Cardiac muscle cell (in vitro differentiated cells and primary cell): ENCODE results near the gene ZIC2. TPM values are rescaled to one million over a fixed set of nuclear protein-coding genes. Genes with fewer than 3 reads are reported as not detected.

Experiments
- DNase-seq, 2 donors: peaks; one replicate each; pipeline versions ENCODE4 v3.0.0 to v3.0.0-alpha.2; 2010 to 2017; ENCODE audit warnings: low read depth in 1 of 2, low spot score in 1 of 2
- H3K27ac ChIP-seq: fragments of 200-600 bp; sonication (generic); 2 replicates; pipeline ENCODE4 v1.5.1; 2016
- H3K27me3 ChIP-seq: fragments of 200-600 bp; sonication (generic); 2 replicates; pipeline ENCODE4 v1.6.0; 2016; ENCODE audit warnings: control low read depth
- H3K36me3 ChIP-seq: fragments of 200-600 bp; sonication (generic); 2 replicates; pipeline ENCODE4 v1.5.1; 2016; ENCODE audit warnings: control low read depth
- H3K4me1 ChIP-seq: fragments of 200-600 bp; sonication (generic); 2 replicates; pipeline ENCODE4 v1.8.1; 2017; ENCODE audit warnings: low read depth, mild to moderate bottlenecking, mixed run types
- H3K4me3 ChIP-seq: fragments of 200-600 bp; sonication (generic); 2 replicates; pipeline ENCODE4 v1.5.1; 2016; ENCODE audit warnings: mild to moderate bottlenecking
- H3K9me3 ChIP-seq: fragments of 200-600 bp; sonication (generic); 2 replicates; pipeline ENCODE4 v1.5.1; 2017; ENCODE audit warnings: low read depth, mild to moderate bottlenecking, control low read depth
- polyA plus RNA-seq: library from polyadenylated mRNA; unstranded; fragments of >200 nt; fragmentation: Nextera tagmentation; extraction: Ambion mirVana; gene quantifications from 2 replicates; pipeline ENCODE4 v1.2.1, GENCODE V29; 2016
- total RNA-seq: library from RNA; depleted of rRNA; stranded (reverse); fragments of >200 nt; gene quantifications from 2 replicates; pipeline ENCODE4 v1.2.3, GENCODE V29; 2016
- TF ChIP-seq, protein P1 (sequence below): IDR thresholded peaks from 2 replicates; pipeline ENCODE4 v1.5.1; 2012; ENCODE audit warnings: low read depth, mild to moderate bottlenecking, low read length

Gene ZIC2
- total and polyA plus RNA-seq, 2 experiments from 2014 or later = 0.06 to 0.21 TPM

GRCh38 chr13:99991828-99992775, 10.5 kb downstream of the ZIC2 start:
- DNase-seq = no peak
- H3K4me1 ChIP-seq = no peaks in the 10 kb centered on the region

GRCh38 chr13:99992949-99993351, 11.4 kb downstream of the ZIC2 start:
- TF ChIP-seq, protein P1, sequence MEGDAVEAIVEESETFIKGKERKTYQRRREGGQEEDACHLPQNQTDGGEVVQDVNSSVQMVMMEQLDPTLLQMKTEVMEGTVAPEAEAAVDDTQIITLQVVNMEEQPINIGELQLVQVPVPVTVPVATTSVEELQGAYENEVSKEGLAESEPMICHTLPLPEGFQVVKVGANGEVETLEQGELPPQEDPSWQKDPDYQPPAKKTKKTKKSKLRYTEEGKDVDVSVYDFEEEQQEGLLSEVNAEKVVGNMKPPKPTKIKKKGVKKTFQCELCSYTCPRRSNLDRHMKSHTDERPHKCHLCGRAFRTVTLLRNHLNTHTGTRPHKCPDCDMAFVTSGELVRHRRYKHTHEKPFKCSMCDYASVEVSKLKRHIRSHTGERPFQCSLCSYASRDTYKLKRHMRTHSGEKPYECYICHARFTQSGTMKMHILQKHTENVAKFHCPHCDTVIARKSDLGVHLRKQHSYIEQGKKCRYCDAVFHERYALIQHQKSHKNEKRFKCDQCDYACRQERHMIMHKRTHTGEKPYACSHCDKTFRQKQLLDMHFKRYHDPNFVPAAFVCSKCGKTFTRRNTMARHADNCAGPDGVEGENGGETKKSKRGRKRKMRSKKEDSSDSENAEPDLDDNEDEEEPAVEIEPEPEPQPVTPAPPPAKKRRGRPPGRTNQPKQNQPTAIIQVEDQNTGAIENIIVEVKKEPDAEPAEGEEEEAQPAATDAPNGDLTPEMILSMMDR = no peak
- no peak for DNase-seq
- Histone ChIP-seq H3K27me3 (peaks cover 100% of the 10 kb centered on the region), H3K4me3 (no peak overlapping the region), H3K27ac (no peak overlapping the region), H3K4me1 (no peaks in the 10 kb centered on the region), H3K36me3 (no peaks in the 10 kb centered on the region), H3K9me3 (no peaks in the 10 kb centered on the region)

More at GRCh38 chr13:99991828-99992775, 10.5 kb downstream of the ZIC2 start:
- Histone ChIP-seq H3K36me3 (no peaks in the 10 kb centered on the region), H3K4me3 (no peak overlapping the region), H3K27ac (no peak overlapping the region), H3K9me3 (no peaks in the 10 kb centered on the region), H3K27me3 (peaks cover 100% of the 10 kb centered on the region)
- TF ChIP-seq, protein P1 = no peak

- H3K27ac ChIP-seq = no peak overlapping the region
- H3K4me3 ChIP-seq = no peak overlapping the region
- peaks cover 100% of the 10 kb centered on the region for H3K27me3 ChIP-seq
- no peak for DNase-seq
- no peaks in the 10 kb centered on the region for H3K9me3 ChIP-seq
- no peaks in the 10 kb centered on the region for H3K4me1 ChIP-seq
- TF ChIP-seq, protein P1 = no peak
- H3K36me3 ChIP-seq = no peaks in the 10 kb centered on the region
These were observed 12.4 kb downstream of the ZIC2 start for GRCh38 chr13:99993660-99994637.

GRCh38 chr13:99994638-99995020, 13.0 kb downstream of the ZIC2 start:
- no peak overlapping the region for H3K4me3 ChIP-seq
- no peaks in the 10 kb centered on the region for H3K9me3 ChIP-seq
- no peaks in the 10 kb centered on the region for H3K4me1 ChIP-seq
- H3K27ac ChIP-seq = no peak overlapping the region
- DNase-seq = no peak
- TF ChIP-seq, protein P1 = no peak
- H3K27me3 ChIP-seq = peaks cover 99% of the 10 kb centered on the region
- H3K36me3 ChIP-seq = no peaks in the 10 kb centered on the region

DNA sequence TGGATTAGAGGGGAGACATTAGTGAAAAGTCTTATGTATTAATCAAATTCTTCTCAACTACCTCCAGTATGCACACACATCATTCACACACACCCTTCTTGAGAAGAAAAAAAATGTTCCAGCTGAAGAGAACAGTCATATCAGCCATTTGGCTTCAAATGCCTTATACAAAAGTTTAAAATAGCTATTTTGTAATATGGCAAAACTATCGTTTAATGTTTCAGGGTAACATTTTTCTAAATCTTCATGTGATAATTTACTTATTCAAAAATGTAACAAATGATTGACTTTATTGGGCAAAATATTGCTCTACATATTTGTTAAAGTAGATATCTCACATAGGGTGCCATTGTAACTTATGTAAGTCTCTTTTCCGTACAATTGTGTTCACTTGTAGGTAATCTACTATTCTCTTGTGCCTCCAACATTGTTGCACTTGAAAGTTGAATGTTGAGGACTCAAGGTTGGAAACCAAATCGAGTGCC, 13.6 kb downstream of the ZIC2 start:
- no peaks in the 10 kb centered on the region for H3K4me1 ChIP-seq

More for the DNA sequence above, 13.6 kb downstream of the ZIC2 start:
- H3K9me3 ChIP-seq = no peaks in the 10 kb centered on the region
- no peak overlapping the region for H3K27ac ChIP-seq
- no peaks in the 10 kb centered on the region for H3K36me3 ChIP-seq
- peaks cover 94% of the 10 kb centered on the region for H3K27me3 ChIP-seq
- TF ChIP-seq, protein P1 = no peak
- no peak overlapping the region for H3K4me3 ChIP-seq
- DNase-seq = no peak
